K562 (cell line): Measurements from ENCODE around the gene TSC22D2. TPM values are rescaled to one million over a fixed set of nuclear protein-coding genes. Genes with fewer than 3 reads are reported as not detected.

Source experiments
- AFF1 ChIP-seq, 2 experiments: fragments of 450-650 bp; IDR thresholded peaks; 2 replicates each; pipeline ENCODE4 v1.6.1; 2018; ENCODE audit warnings: mild to moderate bottlenecking in 2 of 2, low read depth in 1 of 2; ENCODE audit not compliant: partially characterized antibody in 2 of 2
- ATF7 ChIP-seq: fragments of 450-650 bp; IDR thresholded peaks from 2 replicates; pipeline ENCODE4 v1.7.1; 2014; ENCODE audit warnings: mild to moderate bottlenecking, moderate library complexity
- KHSRP ChIP-seq: fragments of 450-650 bp; IDR thresholded peaks from 2 replicates; pipeline ENCODE4 v1.6.1; 2017
- SETDB1 ChIP-seq: IDR thresholded peaks from one replicate; pipeline ENCODE4 v1.6.1; 2012; ENCODE audit warnings: low read length, control low read depth, inconsistent platforms
- SLC30A9 ChIP-seq: fragments of 250-450 bp; sonication (Bioruptor Pico); IDR thresholded peaks from 2 replicates; pipeline ENCODE4 v1.8.0; 2022; ENCODE audit warnings: mild to moderate bottlenecking, moderate library complexity
- ZBTB8A ChIP-seq: fragments of 450-650 bp; IDR thresholded peaks from 2 replicates; pipeline ENCODE4 v1.6.1; 2018; ENCODE audit warnings: mild to moderate bottlenecking, moderate library complexity; ENCODE audit not compliant: partially characterized antibody
- ZNF384 ChIP-seq: IDR thresholded peaks from 2 replicates; pipeline ENCODE4 v1.6.1; 2012; ENCODE audit warnings: low read depth, low read length, improper control_type of control experiment
- polyA plus RNA-seq, 8 experiments: library from polyadenylated mRNA; depleted of rRNA in 4 of 8; stranded (reverse) in 5 of 8; unstranded in 3 of 8; fragments of >200 nt; fragmentation: Nextera tagmentation in 2 of 8; fragmentation: Illumina TruSeq in 1 of 8; extraction: Ambion mirVana in 2 of 8; extraction: Trizol in 1 of 8; gene quantifications; 2 replicates each; pipeline versions ENCODE4 v1.2.1 to v1.2.3, GENCODE V29; 2011 to 2014; ENCODE audit warnings: inconsistent platforms in 1 of 8, missing spikeins in 1 of 8
- total RNA-seq, 7 experiments: library from RNA; depleted of rRNA in 6 of 7; stranded (reverse); fragments of >200 nt in 6 of 7; fragmentation: Illumina TruSeq in 2 of 7; extraction: Trizol in 2 of 7; gene quantifications; 2 replicates each; pipeline versions ENCODE4 v1.2.1 to v1.2.3, GENCODE V29; 2011 to 2021; ENCODE audit warnings: low replicate concordance in 1 of 7
- TF ChIP-seq, protein P1 (sequence below): fragments of 450-650 bp; IDR thresholded peaks from 2 replicates; pipeline ENCODE4 v1.6.1; 2018; ENCODE audit warnings: mild to moderate bottlenecking, low read depth; ENCODE audit not compliant: partially characterized antibody
- TF ChIP-seq, protein P2 (sequence below): fragments of 450-650 bp; formaldehyde crosslinking; IDR thresholded peaks from 2 replicates; pipeline ENCODE4 v1.4.0; 2020; ENCODE audit warnings: mild to moderate bottlenecking, moderate library complexity
- TF ChIP-seq, protein P3 (sequence below): fragments of 450-650 bp; IDR thresholded peaks from 2 replicates; pipeline ENCODE4 v1.6.1; 2016; ENCODE audit warnings: low read depth

Gene TSC22D2
- total and polyA plus RNA-seq, 9 of the 15 experiments (the other 6 are each of a cell fraction or from before 2014, with no cell fraction given) = 5.5 to 44.0 (median 19.3) TPM

DNA sequence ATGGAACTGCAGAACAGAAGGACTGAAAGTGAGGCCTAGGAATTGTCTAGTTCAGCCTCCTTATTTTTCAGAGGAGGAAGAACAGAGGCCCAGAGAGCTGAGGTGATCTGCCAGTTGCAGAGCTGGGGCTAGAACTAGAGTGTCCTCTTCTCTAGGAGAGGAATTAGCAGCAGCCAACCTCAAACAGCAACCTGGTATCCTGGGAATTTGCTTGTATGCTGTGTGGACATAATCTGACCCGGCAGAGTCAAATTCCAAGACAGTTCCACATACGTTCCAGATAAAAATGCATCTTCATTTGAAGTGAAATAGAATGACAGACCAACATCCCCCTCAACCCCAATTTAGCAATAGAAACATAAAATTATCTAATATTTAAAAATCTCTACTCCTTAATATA lies 13.5 kb upstream of the TSC22D2 start (continued):
- TF ChIP-seq AFF1 (IDR thresholded peaks at IDR 0.05; ENCODE audit: low read depth in 1 of 2, partially characterized antibody in 2 of 2) (no peak), ZBTB8A (no peak), KHSRP (no peak), SLC30A9 (CRISPR knock-in tag) (no peak), ZNF384 (no peak), SETDB1 (no peak), ATF7 (no peak)
- TF ChIP-seq, protein P1, sequence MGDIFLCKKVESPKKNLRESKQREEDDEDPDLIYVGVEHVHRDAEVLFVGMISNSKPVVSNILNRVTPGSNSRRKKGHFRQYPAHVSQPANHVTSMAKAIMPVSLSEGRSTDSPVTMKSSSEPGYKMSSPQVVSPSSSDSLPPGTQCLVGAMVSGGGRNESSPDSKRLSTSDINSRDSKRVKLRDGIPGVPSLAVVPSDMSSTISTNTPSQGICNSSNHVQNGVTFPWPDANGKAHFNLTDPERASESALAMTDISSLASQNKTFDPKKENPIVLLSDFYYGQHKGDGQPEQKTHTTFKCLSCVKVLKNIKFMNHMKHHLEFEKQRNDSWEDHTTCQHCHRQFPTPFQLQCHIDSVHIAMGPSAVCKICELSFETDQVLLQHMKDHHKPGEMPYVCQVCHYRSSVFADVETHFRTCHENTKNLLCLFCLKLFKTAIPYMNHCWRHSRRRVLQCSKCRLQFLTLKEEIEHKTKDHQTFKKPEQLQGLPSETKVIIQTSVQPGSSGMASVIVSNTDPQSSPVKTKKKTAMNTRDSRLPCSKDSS = no peak
- TF ChIP-seq, protein P2, sequence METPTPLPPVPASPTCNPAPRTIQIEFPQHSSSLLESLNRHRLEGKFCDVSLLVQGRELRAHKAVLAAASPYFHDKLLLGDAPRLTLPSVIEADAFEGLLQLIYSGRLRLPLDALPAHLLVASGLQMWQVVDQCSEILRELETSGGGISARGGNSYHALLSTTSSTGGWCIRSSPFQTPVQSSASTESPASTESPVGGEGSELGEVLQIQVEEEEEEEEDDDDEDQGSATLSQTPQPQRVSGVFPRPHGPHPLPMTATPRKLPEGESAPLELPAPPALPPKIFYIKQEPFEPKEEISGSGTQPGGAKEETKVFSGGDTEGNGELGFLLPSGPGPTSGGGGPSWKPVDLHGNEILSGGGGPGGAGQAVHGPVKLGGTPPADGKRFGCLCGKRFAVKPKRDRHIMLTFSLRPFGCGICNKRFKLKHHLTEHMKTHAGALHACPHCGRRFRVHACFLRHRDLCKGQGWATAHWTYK (CRISPR knock-in tag) = no peak
- TF ChIP-seq, protein P3, sequence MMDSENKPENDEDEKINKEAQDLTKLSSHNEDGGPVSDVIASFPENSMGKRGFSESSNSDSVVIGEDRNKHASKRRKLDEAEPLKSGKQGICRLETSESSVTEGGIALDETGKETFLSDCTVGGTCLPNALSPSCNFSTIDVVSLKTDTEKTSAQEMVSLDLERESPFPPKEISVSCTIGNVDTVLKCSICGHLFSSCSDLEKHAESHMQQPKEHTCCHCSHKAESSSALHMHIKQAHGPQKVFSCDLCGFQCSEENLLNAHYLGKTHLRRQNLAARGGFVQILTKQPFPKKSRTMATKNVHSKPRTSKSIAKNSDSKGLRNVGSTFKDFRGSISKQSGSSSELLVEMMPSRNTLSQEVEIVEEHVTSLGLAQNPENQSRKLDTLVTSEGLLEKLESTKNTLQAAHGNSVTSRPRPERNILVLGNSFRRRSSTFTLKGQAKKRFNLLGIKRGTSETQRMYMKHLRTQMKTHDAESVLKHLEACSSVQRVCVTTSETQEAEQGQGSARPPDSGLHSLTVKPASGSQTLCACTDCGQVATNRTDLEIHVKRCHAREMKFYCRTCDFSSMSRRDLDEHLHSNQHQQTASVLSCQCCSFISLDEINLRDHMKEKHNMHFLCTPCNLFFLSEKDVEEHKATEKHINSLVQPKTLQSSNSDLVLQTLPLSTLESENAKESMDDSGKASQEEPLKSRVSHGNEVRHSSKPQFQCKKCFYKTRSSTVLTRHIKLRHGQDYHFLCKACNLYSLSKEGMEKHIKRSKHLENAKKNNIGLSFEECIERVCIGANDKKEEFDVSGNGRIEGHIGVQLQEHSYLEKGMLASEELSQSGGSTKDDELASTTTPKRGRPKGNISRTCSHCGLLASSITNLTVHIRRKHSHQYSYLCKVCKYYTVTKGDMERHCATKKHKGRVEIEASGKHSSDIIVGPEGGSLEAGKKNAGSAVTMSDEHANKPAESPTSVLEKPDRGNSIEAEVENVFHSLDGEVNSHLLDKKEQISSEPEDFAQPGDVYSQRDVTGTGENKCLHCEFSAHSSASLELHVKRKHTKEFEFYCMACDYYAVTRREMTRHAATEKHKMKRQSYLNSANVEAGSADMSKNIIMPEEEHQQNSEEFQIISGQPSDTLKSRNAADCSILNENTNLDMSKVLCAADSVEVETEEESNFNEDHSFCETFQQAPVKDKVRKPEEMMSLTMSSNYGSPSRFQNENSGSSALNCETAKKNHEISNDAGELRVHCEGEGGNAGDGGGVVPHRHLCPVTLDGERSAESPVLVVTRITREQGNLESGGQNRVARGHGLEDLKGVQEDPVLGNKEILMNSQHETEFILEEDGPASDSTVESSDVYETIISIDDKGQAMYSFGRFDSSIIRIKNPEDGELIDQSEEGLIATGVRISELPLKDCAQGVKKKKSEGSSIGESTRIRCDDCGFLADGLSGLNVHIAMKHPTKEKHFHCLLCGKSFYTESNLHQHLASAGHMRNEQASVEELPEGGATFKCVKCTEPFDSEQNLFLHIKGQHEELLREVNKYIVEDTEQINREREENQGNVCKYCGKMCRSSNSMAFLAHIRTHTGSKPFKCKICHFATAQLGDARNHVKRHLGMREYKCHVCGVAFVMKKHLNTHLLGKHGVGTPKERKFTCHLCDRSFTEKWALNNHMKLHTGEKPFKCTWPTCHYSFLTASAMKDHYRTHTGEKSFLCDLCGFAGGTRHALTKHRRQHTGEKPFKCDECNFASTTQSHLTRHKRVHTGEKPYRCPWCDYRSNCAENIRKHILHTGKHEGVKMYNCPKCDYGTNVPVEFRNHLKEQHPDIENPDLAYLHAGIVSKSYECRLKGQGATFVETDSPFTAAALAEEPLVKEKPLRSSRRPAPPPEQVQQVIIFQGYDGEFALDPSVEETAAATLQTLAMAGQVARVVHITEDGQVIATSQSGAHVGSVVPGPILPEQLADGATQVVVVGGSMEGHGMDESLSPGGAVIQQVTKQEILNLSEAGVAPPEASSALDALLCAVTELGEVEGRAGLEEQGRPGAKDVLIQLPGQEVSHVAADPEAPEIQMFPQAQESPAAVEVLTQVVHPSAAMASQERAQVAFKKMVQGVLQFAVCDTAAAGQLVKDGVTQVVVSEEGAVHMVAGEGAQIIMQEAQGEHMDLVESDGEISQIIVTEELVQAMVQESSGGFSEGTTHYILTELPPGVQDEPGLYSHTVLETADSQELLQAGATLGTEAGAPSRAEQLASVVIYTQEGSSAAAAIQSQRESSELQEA = no peak
- TF ChIP-seq, all 486 proteins: peak for 0
